HepG2 (cell line): Measurements from ENCODE around the gene KRTAP12-3. TPM values are rescaled to one million over a fixed set of nuclear protein-coding genes. Genes with fewer than 3 reads are reported as not detected.

Experiments used
- FOXK2 ChIP-seq: fragments of 450-650 bp; IDR thresholded peaks from 2 replicates; pipeline ENCODE4 v1.6.1; 2016
- GATA4 ChIP-seq: sonication (generic); IDR thresholded peaks from 2 replicates; pipeline ENCODE4 v1.6.1; 2016; ENCODE audit warnings: antibody characterized with exemption, low read depth, borderline replicate concordance
- HNRNPUL1 ChIP-seq: fragments of 200-400 bp; formaldehyde crosslinking; IDR thresholded peaks from 2 replicates; pipeline ENCODE4 v1.6.1; 2017; ENCODE audit warnings: low read depth, mild to moderate bottlenecking, low read length, moderate library complexity
- JUNB ChIP-seq: sonication (generic); formaldehyde crosslinking; IDR thresholded peaks from 2 replicates; pipeline ENCODE4 v1.8.0; 2022; ENCODE audit warnings: missing genetic modification reagents, mild to moderate bottlenecking, borderline replicate concordance
- KLF11 ChIP-seq: IDR thresholded peaks from 2 replicates; pipeline ENCODE4 v1.6.1; 2016; ENCODE audit warnings: missing compliant biosample characterization
- MATR3 ChIP-seq: sonication (generic); formaldehyde crosslinking; IDR thresholded peaks from 2 replicates; pipeline ENCODE4 v1.4.0; 2020; ENCODE audit warnings: missing genetic modification reagents
- SIN3B ChIP-seq: fragments of 150-350 bp; IDR thresholded peaks from 2 replicates; pipeline ENCODE4 v1.6.1; 2014; ENCODE audit warnings: low read length
- TAF1 ChIP-seq: sonication (generic); formaldehyde crosslinking; IDR thresholded peaks from 2 replicates; pipeline ENCODE4 v1.4.0; 2020; ENCODE audit warnings: missing genetic modification reagents
- ZNF496 ChIP-seq: sonication (generic); formaldehyde crosslinking; IDR thresholded peaks from 2 replicates; pipeline ENCODE4 v1.8.1; 2023; ENCODE audit warnings: mild to moderate bottlenecking, moderate library complexity, missing genetic modification reagents; ENCODE audit not compliant: insufficient replicate concordance
- ZNF790 ChIP-seq: sonication (generic); formaldehyde crosslinking; IDR thresholded peaks from 2 replicates; pipeline ENCODE4 v1.8.0; 2022; ENCODE audit warnings: missing genetic modification reagents, mild to moderate bottlenecking, borderline replicate concordance
- polyA plus RNA-seq, 8 experiments: library from polyadenylated mRNA; depleted of rRNA in 3 of 8; stranded (reverse) in 7 of 8; unstranded in 1 of 8; fragments of >200 nt; fragmentation: Illumina TruSeq in 4 of 8; extraction: Trizol in 4 of 8; gene quantifications; 2 replicates each; pipeline versions ENCODE4 v1.2.1 to v1.2.3, GENCODE V29; 2011 to 2016; ENCODE audit warnings: low read depth in 4 of 8, missing spikeins in 1 of 8, mixed read lengths in 1 of 8; ENCODE audit not compliant: insufficient read depth in 1 of 8
- total RNA-seq, 5 experiments: library from RNA; depleted of rRNA; stranded (reverse); fragments of >200 nt; fragmentation: Illumina TruSeq; extraction: Trizol; gene quantifications; 2 replicates each; pipeline ENCODE4 v1.2.3, GENCODE V29; 2016; ENCODE audit warnings: low read depth in 1 of 5
- TF ChIP-seq, protein P1 (sequence below): sonication (generic); formaldehyde crosslinking; IDR thresholded peaks from 2 replicates; pipeline ENCODE4 v1.8.1; 2022; ENCODE audit warnings: mild to moderate bottlenecking, missing genetic modification reagents
- TF ChIP-seq, protein P2 (sequence below): IDR thresholded peaks from 2 replicates; pipeline ENCODE4 v1.6.1; 2016; ENCODE audit warnings: low read depth, borderline replicate concordance

Gene KRTAP12-3
- total and polyA plus RNA-seq, 2 of the 13 experiments (the other 11 are each of a cell fraction or from before 2014, with no cell fraction given): not detected

DNA sequence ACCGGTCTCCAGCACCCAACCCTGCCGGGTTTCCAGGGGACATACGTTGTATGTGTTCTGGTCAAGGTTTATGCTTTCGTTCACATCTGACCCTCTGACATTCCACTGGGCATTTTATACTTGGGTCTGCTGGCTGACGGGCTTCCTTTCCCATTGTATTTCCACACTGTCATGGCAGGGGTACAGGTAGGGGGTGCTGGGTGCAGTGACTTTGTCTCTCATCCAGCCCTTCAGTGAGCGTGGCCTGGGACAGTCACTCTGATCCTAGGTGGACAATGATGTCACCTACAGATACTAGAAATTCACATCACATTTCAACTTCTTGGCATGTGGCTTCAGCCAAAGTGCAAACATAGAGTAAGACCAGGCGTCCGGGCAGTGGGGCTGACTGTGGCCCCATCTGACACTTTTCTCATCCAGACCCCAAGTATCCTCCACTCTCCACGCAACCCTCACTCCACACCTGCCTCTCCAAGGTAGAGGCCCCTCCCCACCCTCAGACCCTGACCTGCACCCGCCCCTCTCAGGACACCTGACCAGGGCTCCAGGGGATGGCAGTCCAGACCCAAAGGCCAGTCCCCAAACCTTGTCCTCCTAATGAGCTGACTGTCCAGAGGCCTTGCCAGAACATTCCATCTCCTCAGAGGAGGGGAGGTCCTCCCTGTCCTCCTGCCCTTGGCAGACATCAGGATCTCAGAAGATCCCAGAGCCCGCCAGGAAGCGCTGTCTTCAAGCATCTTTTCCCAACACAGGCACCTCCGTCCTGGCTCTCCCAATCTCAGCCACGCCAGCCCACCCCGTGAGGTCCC, 21.3 kb upstream of the KRTAP12-3 start (continued):
- TF ChIP-seq MATR3 (CRISPR knock-in tag): no peak
- no peak for TF ChIP-seq ZNF496 (CRISPR knock-in tag)
- no peak for TF ChIP-seq ZNF790 (CRISPR knock-in tag)
- TF ChIP-seq KLF11 (CRISPR knock-in tag): no peak
- TF ChIP-seq, protein P1, sequence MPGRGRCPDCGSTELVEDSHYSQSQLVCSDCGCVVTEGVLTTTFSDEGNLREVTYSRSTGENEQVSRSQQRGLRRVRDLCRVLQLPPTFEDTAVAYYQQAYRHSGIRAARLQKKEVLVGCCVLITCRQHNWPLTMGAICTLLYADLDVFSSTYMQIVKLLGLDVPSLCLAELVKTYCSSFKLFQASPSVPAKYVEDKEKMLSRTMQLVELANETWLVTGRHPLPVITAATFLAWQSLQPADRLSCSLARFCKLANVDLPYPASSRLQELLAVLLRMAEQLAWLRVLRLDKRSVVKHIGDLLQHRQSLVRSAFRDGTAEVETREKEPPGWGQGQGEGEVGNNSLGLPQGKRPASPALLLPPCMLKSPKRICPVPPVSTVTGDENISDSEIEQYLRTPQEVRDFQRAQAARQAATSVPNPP (CRISPR knock-in tag): no peak
- TF ChIP-seq GATA4: no peak
- no peak for TF ChIP-seq SIN3B
- TF ChIP-seq FOXK2: no peak
- no peak for TF ChIP-seq TAF1 (CRISPR knock-in tag)
- no peak for TF ChIP-seq HNRNPUL1
- TF ChIP-seq, protein P2, sequence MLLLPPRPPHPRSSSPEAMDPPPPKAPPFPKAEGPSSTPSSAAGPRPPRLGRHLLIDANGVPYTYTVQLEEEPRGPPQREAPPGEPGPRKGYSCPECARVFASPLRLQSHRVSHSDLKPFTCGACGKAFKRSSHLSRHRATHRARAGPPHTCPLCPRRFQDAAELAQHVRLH: no peak
- TF ChIP-seq JUNB: no peak
